SJSA1 (cell line): ENCODE results near the gene HERPUD2. TPM values are rescaled to one million over a fixed set of nuclear protein-coding genes. Genes with fewer than 3 reads are reported as not detected.
"Not testable (repeated sequence)": the region's sequence is repeated elsewhere in the genome, so short reads cannot be mapped to it uniquely, and the experiment has no call there.

Source experiments
- DNase-seq, 2 experiments: peaks; one replicate each; pipeline ENCODE4 v3.0.0-alpha.2; 2015 to 2020; ENCODE audit warnings: low spot score in 2 of 2, low read depth in 1 of 2
- H3K27ac ChIP-seq: fragments of 250-450 bp; sonication (Bioruptor Pico); 2 replicates; pipeline ENCODE4 v1.5.1; 2020; ENCODE audit warnings: mild to moderate bottlenecking, moderate library complexity
- H3K27me3 ChIP-seq: fragments of 250-450 bp; sonication (Bioruptor Pico); replicated peaks from 2 replicates; pipeline ENCODE4 v1.5.1; 2020; ENCODE audit warnings: mild to moderate bottlenecking, moderate library complexity
- H3K36me3 ChIP-seq: fragments of 250-450 bp; sonication (Bioruptor Pico); 2 replicates; pipeline ENCODE4 v1.5.1; 2020; ENCODE audit warnings: mild to moderate bottlenecking
- H3K4me1 ChIP-seq: fragments of 250-450 bp; sonication (Bioruptor Pico); replicated peaks from 2 replicates; pipeline ENCODE4 v1.6.1; 2021; ENCODE audit warnings: mild to moderate bottlenecking
- H3K4me3 ChIP-seq: fragments of 250-450 bp; sonication (Bioruptor Pico); 2 replicates; pipeline ENCODE4 v1.5.1; 2020; ENCODE audit warnings: mild to moderate bottlenecking
- H3K9me3 ChIP-seq: fragments of 250-450 bp; sonication (Bioruptor Pico); replicated peaks from 2 replicates; pipeline ENCODE4 v1.5.1; 2020; ENCODE audit warnings: mild to moderate bottlenecking
- total RNA-seq: library from RNA; depleted of rRNA; stranded (reverse); fragments of >200 nt; shearing (Covaris generic); gene quantifications from 2 replicates; pipeline ENCODE4 v1.2.3, GENCODE V29; 2014

The HERPUD2 gene
- total RNA-seq, 1 experiment from 2014 or later = 13.2 TPM

DNA sequence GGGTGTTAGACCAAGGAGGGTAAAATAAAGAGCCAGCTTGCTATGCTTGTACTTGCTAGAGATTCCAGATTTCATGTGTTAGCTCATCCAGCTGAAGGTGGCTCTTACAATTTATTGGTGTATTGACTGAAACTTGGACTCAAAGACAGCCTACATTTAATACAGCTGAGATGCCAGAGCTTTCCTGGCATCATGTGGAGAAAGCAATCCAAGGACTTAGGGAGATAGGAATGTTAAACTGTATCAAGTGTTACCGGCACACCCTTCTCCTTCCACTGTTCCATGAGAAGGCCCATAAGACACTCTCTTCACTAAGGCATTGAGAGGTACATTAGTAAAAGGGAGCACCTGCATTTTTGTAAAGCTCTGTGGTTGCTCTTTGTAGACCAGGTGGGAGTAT lies 9.3 kb upstream of the HERPUD2 start:
- Histone ChIP-seq H3K27me3 (no peaks in the 10 kb centered on the region), H3K27ac (no peak overlapping the region), H3K9me3 (no peaks in the 10 kb centered on the region), H3K4me1 (no peaks in the 10 kb centered on the region), H3K4me3 (no peak overlapping the region), H3K36me3 (no peaks in the 10 kb centered on the region)
- DNase-seq = no peak

DNA sequence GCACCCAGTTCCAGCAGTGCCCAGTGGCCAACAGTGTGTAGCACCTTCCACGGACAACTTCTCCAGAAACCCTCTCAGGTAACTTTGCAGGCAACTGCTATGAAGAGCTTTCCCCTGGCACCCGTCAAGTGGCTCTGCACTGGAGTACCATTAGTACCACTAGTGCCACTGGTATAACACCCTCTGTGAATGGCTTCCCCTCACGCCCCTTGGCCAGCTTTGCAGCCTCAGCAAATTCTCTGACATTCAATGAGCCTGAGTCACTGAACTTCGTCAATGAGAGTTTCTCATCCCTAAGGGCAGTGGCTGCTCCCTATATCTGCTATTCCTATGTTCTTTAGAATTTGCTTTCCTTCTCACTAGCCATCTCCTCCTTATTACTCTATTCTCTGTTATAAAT lies 7.6 kb upstream of the HERPUD2 start:
- Histone ChIP-seq H3K27me3 (no peaks in the 10 kb centered on the region), H3K9me3 (no peaks in the 10 kb centered on the region), H3K4me3 (no peak overlapping the region), H3K4me1 (peaks cover 7% of the 10 kb centered on the region), H3K36me3 (no peaks in the 10 kb centered on the region), H3K27ac (no peak overlapping the region)
- DNase-seq = no peak

DNA sequence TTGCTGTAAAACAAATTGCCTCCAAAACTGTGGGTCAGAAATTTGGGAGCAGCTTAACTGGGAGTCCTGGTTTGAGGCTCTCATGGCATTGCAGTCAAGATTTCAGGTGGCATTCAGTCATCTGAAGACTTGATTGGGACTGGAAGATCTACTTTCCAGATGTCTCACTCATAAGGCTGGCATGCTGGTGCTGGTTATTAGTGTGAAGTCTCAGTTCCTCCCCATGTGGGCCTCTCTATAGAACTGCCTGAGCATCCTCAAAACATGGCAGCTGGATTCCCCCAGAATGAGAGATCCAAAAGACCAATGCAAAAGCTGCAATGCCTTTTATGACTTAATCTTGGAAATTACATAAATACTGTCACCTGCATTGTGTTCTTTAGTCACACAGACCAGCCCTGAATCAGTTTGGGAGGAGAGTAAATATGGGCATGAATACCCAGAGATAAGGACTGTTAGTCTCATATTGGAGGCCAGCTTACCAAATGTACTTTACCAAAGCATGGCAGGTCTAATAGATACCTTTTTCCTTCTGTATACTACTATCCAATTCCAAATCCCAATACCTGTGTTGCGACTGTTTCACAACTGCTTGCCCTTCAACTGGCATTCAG lies 6.5 kb upstream of the HERPUD2 start:
- no peaks in the 10 kb centered on the region for H3K27me3 ChIP-seq
- H3K4me3 ChIP-seq = no peak overlapping the region
- peaks cover 19% of the 10 kb centered on the region for H3K4me1 ChIP-seq
- H3K36me3 ChIP-seq = no peaks in the 10 kb centered on the region
- DNase-seq = no peak
- H3K9me3 ChIP-seq = no peaks in the 10 kb centered on the region
- H3K27ac ChIP-seq = no peak overlapping the region

DNA sequence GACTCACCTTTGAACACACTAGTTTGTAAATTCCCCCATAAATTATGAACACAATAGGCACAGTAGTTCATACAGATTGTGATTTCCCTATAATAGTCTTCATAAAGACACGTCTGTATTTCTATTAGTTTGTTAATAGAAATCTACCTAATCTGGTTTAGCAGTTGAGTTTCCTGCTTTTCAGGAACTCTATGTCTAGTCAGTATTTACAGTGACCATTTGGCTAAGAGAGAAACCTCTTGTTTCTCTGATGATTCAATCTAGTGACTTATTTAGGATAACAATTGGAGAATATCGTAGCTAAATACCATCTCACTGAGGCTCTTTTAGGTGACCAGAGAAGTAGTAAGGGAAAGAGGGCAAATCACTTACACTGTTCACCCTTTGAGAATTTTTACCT lies 5.9 kb upstream of the HERPUD2 start:
- no peak for DNase-seq
- Histone ChIP-seq H3K36me3 (no peaks in the 10 kb centered on the region), H3K27ac (no peak overlapping the region), H3K4me3 (no peak overlapping the region), H3K27me3 (no peaks in the 10 kb centered on the region), H3K9me3 (no peaks in the 10 kb centered on the region), H3K4me1 (peaks cover 23% of the 10 kb centered on the region)

DNA sequence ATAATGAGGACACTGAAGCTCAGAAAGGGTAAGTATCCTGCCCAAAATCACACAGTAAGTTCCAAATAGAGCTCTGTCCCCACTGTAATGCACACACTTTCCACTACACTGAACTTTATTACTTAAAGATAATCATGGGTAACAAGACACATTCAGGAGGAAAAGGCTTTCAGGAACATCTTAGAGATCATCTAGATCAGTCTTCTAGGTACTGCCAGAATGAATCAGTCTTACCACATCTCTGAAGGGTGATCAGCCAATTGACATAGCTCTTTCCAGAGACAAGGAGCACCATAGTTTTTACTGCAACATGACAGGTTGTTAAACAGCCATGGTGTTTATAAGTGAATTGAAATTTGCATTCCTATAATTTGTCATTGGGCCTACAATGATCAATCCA lies 5.4 kb upstream of the HERPUD2 start:
- no peaks in the 10 kb centered on the region for H3K27me3 ChIP-seq
- H3K36me3 ChIP-seq = no peaks in the 10 kb centered on the region
- H3K9me3 ChIP-seq = no peaks in the 10 kb centered on the region
- peaks cover 24% of the 10 kb centered on the region for H3K4me1 ChIP-seq
- no peak for DNase-seq
- H3K27ac ChIP-seq = no peak overlapping the region
- no peak overlapping the region for H3K4me3 ChIP-seq

DNA sequence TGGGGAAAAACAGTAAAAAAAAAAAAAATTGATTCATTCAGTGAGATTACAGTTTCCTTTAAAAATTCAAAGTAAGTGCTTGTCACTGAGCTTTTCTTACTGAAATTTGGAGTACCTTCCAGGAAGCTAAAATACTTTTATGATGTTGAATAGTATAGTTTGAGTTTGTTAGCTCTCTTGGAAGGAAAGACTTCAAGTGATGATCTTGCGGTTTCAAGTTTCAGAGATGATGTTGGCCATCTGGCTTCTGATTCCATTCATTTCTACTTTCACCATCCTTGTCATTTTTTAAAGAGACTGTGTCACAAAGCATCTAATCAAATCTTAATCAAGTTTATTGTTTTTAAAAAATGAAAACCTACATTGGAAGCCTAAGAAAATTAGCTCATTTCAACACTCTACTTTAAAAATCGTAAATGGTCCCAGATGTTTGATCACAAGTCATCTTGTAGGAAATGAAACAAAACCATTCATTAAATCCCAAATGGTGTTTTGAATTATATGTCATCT lies 4.9 kb upstream of the HERPUD2 start:
- no peaks in the 10 kb centered on the region for H3K9me3 ChIP-seq
- H3K4me1 ChIP-seq = peaks cover 24% of the 10 kb centered on the region
- H3K4me3 ChIP-seq = no peak overlapping the region
- no peak for DNase-seq
- no peak overlapping the region for H3K27ac ChIP-seq
- H3K27me3 ChIP-seq = no peaks in the 10 kb centered on the region
- peaks cover under 1% of the 10 kb centered on the region for H3K36me3 ChIP-seq

DNA sequence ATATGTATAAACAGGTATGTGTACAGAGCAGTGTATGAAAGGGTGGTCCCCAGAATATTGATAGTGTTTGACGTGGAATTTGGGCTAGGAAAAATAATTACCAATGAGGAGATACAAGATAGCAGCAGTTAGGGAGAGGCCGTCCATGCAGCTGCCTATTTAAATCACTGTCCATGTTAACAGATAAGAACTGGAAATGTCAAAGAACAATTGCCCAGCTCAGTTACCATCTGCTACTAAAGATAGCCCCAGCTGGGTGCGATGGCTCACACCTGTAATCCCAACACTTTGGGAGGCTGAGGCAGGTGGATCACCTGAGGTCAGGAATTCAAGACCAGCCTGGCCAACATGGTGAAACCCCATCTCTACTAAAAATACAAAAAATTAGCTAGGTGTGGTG lies 3.4 kb upstream of the HERPUD2 start:
- H3K27ac ChIP-seq, H3K9me3 ChIP-seq, H3K4me3 ChIP-seq, H3K36me3 ChIP-seq, DNase-seq, H3K27me3 ChIP-seq: not testable (repeated sequence)
- H3K4me1 ChIP-seq = peaks cover 27% of the 10 kb centered on the region

DNA sequence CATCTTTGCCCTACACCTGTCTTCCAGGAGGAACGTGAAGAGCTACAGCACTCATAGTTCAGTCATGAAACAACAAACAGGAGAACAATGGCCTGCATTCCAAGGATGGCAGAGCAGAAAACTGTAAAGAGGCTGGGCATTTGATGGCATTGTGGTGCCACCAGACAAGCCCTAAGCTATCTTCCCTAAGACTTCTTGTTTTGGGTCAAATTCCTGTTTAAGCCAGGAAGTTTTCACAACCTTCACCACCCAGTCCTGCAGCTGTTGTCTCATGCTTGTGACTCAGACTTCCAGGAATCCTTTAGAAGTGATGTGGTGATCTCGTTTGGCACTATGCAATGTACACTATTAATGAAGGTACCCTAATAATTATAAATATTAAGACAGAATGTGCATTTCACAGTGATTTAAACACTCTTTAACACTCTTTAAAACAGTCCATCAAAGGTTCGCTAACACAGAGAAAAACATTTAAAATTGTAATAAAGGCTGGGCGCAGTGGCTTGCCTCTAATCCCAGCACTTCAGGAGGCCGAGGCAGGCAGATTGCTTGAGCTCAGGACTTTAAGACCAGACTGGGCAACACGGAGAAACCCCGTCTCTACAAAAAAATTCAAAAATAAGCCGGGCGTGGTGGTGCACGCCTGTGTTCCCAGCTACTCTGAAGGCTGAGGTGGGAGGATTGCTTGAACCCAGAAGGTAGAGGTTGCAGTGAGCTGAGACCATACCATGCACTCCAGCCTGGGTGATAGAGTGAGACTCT lies 2.7 kb upstream of the HERPUD2 start:
- H3K4me1 ChIP-seq = peaks cover 33% of the 10 kb centered on the region
- no peak overlapping the region; the same call in 1 of the 2 replicates for H3K27ac ChIP-seq
- no peaks in the 10 kb centered on the region for H3K9me3 ChIP-seq
- DNase-seq = peak; percentile 38 to 46
- H3K4me3 ChIP-seq = no peak overlapping the region
- H3K36me3 ChIP-seq = peaks cover 14% of the 10 kb centered on the region
- no peaks in the 10 kb centered on the region for H3K27me3 ChIP-seq

DNA sequence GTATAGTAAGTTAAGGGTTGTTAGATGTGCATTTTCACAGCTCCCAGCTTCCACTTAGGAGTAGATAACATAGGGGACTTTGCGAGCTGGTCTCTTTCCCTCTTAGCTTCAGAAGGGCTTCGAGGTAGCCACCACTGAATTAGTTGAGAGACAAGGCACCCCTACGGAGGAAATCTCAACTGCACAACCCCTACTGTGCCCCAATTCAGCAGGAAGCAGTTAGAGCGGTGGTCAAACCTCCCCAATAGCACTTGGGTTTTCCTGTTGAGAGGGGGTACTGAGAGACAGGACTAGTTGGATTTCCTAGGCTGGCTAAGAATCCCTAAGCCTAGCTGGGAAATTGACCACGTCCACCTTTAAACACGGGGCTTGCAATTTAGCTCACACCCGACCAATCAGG lies 1.1 kb upstream of the HERPUD2 start:
- H3K4me1 ChIP-seq = peaks cover 34% of the 10 kb centered on the region
- no peak overlapping the region for H3K27ac ChIP-seq

DNA sequence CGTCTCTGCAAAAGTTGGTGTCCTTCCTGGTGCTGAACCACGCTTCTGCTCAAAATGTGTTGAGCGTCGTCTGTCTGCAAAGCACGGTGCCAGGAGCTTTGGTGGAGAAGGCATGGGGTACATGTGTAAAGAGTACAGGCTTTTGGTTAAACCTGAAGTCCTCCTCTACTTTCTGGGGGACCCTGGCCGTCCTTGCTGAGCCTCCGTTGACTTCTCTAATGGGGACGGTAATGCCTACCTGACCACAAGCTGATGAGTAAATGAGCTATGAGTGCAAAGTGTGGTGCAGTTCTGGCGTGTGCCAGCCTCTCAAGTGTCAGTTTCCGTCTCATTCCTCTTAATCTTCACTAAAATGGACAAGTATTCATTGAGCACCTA lies 527 bp upstream of the HERPUD2 start:
- Histone ChIP-seq H3K4me3 (peak overlapping the region; percentile 80), H3K9me3 (no peaks in the 10 kb centered on the region), H3K36me3 (peaks cover 14% of the 10 kb centered on the region), H3K27me3 (no peaks in the 10 kb centered on the region), H3K27ac (peak overlapping the region; percentile 88), H3K4me1 (peaks cover 34% of the 10 kb centered on the region)
- DNase-seq = no peak

More for the DNA sequence above, 1.1 kb upstream of the HERPUD2 start:
- Histone ChIP-seq H3K27me3 (no peaks in the 10 kb centered on the region), H3K4me3 (peak overlapping the region; percentile 80), H3K9me3 (no peaks in the 10 kb centered on the region), H3K36me3 (peaks cover 14% of the 10 kb centered on the region)
- no peak for DNase-seq

DNA sequence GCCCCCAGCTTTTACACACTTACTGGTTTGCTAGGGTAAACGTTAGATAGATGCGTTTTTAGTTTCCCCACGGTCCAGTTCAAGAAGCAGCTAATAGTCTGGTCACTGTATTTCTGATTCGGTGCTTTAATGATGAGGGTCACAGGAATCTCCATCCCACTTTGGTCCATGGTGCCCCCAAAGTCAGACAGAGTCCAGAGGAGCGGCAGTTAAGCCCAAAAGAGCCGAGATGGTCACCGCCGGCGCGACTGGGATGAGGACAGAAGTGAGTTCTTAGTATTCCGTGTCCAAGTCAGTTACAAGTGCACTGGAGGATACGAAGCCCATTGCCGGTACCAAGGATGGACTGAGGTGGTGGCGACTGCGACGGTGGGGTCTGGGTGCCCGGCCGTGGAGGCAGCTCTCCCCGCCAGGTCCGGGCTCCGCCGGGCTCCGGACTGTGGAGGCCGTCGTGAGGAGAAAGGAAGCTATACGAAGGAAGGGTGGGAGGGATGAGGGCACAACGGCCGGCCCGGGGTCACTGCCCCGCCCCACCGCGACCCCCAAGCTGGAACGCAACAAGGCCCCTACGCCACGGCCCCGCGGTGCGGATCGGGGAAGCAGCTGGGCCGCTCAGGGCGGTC lies 663 bp downstream of the HERPUD2 start:
- no peak for DNase-seq
- H3K4me1 ChIP-seq = peaks cover 34% of the 10 kb centered on the region

DNA sequence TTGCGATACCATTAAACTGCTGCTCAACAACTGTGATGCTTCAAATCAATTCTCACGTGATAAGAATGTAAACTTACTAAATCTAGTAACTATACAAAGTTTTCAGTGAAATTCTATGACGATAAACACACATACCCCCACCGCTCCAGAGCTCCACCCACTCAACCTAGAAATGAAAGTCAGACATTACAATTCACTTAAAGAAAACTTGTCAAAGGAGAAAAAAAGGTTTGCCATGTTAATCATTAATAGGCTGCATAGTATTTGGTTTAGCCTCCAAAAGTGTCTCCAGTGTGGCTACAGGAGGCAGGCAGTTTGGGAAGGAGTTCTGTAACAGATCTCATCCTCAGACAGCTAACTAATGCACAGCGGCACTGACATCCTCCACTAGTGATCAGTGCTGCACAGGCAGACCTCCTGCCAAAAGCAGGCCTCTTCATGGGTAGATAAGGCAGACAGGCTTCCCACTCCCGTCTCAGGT lies 3.1 kb downstream of the HERPUD2 start:
- Histone ChIP-seq H3K9me3 (no peaks in the 10 kb centered on the region), H3K36me3 (peaks cover 24% of the 10 kb centered on the region), H3K27me3 (no peaks in the 10 kb centered on the region), H3K27ac (no peak overlapping the region), H3K4me1 (peaks cover 19% of the 10 kb centered on the region), H3K4me3 (no peak overlapping the region)
- no peak for DNase-seq

More for the DNA sequence above, 663 bp downstream of the HERPUD2 start:
- Histone ChIP-seq H3K9me3 (no peaks in the 10 kb centered on the region), H3K27ac (peak overlapping the region; percentile 88), H3K27me3 (no peaks in the 10 kb centered on the region), H3K36me3 (peaks cover 21% of the 10 kb centered on the region), H3K4me3 (peak overlapping the region; percentile 80)

DNA sequence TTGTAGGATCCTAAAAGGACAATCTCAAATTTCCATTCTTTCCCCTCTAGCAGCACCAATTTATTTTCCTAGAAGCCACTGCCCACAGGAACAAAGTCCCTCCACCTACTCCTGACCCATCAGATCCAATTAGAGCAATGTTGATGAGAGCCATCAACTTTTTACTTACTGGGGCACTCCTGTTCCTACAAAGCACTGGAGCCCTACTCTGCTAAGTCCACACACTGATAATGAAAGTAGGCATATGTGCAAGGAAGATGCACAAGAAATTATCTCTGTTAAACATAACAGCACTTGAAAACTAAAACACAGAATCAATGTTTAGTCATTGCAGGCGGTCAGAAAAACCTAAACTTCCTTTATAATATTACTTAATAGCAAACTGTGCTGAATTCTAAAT lies 3.6 kb downstream of the HERPUD2 start:
- Histone ChIP-seq H3K27me3 (no peaks in the 10 kb centered on the region), H3K27ac (no peak overlapping the region), H3K9me3 (no peaks in the 10 kb centered on the region), H3K4me3 (no peak overlapping the region), H3K36me3 (peaks cover 24% of the 10 kb centered on the region), H3K4me1 (peaks cover 14% of the 10 kb centered on the region)
- no peak for DNase-seq

DNA sequence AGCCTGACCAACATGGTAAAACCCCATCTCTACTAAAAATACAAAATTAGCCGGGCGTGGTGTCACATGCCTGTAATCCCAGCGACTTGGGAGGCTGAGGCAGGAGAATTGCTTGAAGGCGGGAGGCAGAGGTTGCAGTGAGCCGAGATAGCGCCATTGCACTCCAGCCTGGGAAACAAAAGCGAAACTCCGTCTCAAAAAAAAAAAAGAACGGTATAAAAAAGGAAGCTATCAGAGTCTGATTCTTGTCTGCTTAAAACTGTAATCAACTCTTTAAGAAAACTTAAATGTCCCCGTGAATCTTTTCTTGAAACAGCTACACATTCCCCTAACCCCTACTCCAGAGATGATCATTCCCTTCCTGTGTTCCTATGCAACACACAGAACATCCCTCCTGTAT lies 4.3 kb downstream of the HERPUD2 start:
- not testable (repeated sequence) for DNase-seq, H3K9me3 ChIP-seq, H3K27ac ChIP-seq, H3K27me3 ChIP-seq, H3K4me3 ChIP-seq
- peaks cover 10% of the 10 kb centered on the region; the same call in 1 of the 2 replicates for H3K4me1 ChIP-seq
- peaks cover 24% of the 10 kb centered on the region for H3K36me3 ChIP-seq
